WTC11 (cell line): ENCODE results near the gene ASTN1.

Source experiments
- CTCF ChIP-seq: fragments of 200-600 bp; IDR thresholded peaks from 2 replicates; pipeline ENCODE4 v1.8.0; 2022; ENCODE audit warnings: antibody characterized with exemption
- E2F4 ChIP-seq: sonication (generic); formaldehyde crosslinking; IDR thresholded peaks from 2 replicates; pipeline ENCODE4 v1.8.1; 2022; ENCODE audit warnings: low read depth, mild to moderate bottlenecking, moderate library complexity, missing genetic modification reagents, borderline replicate concordance
- ELF4 ChIP-seq: sonication (generic); formaldehyde crosslinking; IDR thresholded peaks from 2 replicates; pipeline ENCODE4 v1.8.1; 2022; ENCODE audit warnings: low read depth, mild to moderate bottlenecking, moderate library complexity, missing genetic modification reagents
- ESRRA ChIP-seq: sonication (generic); formaldehyde crosslinking; IDR thresholded peaks from 2 replicates; pipeline ENCODE4 v1.8.1; 2022; ENCODE audit warnings: mild to moderate bottlenecking, missing genetic modification reagents, borderline replicate concordance
- MLX ChIP-seq: sonication (generic); formaldehyde crosslinking; IDR thresholded peaks from 2 replicates; pipeline ENCODE4 v1.8.1; 2023; ENCODE audit warnings: mild to moderate bottlenecking, missing genetic modification reagents, moderate library complexity
- MXD4 ChIP-seq: fragments of 250-450 bp; sonication (Bioruptor Pico); IDR thresholded peaks from 2 replicates; pipeline ENCODE4 v1.8.0; 2021; ENCODE audit warnings: mild to moderate bottlenecking, moderate library complexity, borderline replicate concordance
- NFATC4 ChIP-seq: fragments of 250-450 bp; sonication (Bioruptor Pico); IDR thresholded peaks from 2 replicates; pipeline ENCODE4 v1.9.0; 2021; ENCODE audit warnings: mild to moderate bottlenecking
- NFE2L1 ChIP-seq: sonication (generic); formaldehyde crosslinking; IDR thresholded peaks from 2 replicates; pipeline ENCODE4 v1.8.1; 2023; ENCODE audit warnings: missing genetic modification reagents
- NR3C1 ChIP-seq: sonication (generic); formaldehyde crosslinking; conservative IDR thresholded peaks from 2 replicates; pipeline ENCODE4 v1.8.1; 2023; ENCODE audit warnings: low read depth, mild to moderate bottlenecking, missing genetic modification reagents
- SP1 ChIP-seq: sonication (generic); formaldehyde crosslinking; conservative IDR thresholded peaks from 2 replicates; pipeline ENCODE4 v1.8.1; 2022; ENCODE audit warnings: missing genetic modification reagents
- TEAD1 ChIP-seq: sonication (generic); formaldehyde crosslinking; IDR thresholded peaks from 2 replicates; pipeline ENCODE4 v1.8.0; 2022; ENCODE audit warnings: mild to moderate bottlenecking, missing genetic modification reagents
- TP53 ChIP-seq: sonication (generic); formaldehyde crosslinking; IDR thresholded peaks from 2 replicates; pipeline ENCODE4 v1.8.1; 2023; ENCODE audit warnings: mild to moderate bottlenecking, missing genetic modification reagents
- TF ChIP-seq, protein P1 (sequence below): sonication (generic); formaldehyde crosslinking; IDR thresholded peaks from 2 replicates; pipeline ENCODE4 v1.8.0; 2022; ENCODE audit warnings: mild to moderate bottlenecking, missing genetic modification reagents
- TF ChIP-seq, protein P2 (sequence below): sonication (generic); formaldehyde crosslinking; IDR thresholded peaks from 2 replicates; pipeline ENCODE4 v1.8.1; 2023; ENCODE audit warnings: mild to moderate bottlenecking, missing genetic modification reagents, borderline replicate concordance

GRCh38 chr1:177132141-177132540 is 32.4 kb downstream of the ASTN1 start:
- no peak for TF ChIP-seq TP53 (CRISPR knock-in tag)
- no peak for TF ChIP-seq CTCF
- TF ChIP-seq NR3C1 (CRISPR knock-in tag): no peak
- no peak for TF ChIP-seq SP1 (CRISPR knock-in tag)
- no peak for TF ChIP-seq ESRRA (CRISPR knock-in tag)
- no peak for TF ChIP-seq MXD4 (CRISPR knock-in tag)
- TF ChIP-seq, protein P1, sequence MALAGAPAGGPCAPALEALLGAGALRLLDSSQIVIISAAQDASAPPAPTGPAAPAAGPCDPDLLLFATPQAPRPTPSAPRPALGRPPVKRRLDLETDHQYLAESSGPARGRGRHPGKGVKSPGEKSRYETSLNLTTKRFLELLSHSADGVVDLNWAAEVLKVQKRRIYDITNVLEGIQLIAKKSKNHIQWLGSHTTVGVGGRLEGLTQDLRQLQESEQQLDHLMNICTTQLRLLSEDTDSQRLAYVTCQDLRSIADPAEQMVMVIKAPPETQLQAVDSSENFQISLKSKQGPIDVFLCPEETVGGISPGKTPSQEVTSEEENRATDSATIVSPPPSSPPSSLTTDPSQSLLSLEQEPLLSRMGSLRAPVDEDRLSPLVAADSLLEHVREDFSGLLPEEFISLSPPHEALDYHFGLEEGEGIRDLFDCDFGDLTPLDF (CRISPR knock-in tag): no peak
- TF ChIP-seq, protein P2, sequence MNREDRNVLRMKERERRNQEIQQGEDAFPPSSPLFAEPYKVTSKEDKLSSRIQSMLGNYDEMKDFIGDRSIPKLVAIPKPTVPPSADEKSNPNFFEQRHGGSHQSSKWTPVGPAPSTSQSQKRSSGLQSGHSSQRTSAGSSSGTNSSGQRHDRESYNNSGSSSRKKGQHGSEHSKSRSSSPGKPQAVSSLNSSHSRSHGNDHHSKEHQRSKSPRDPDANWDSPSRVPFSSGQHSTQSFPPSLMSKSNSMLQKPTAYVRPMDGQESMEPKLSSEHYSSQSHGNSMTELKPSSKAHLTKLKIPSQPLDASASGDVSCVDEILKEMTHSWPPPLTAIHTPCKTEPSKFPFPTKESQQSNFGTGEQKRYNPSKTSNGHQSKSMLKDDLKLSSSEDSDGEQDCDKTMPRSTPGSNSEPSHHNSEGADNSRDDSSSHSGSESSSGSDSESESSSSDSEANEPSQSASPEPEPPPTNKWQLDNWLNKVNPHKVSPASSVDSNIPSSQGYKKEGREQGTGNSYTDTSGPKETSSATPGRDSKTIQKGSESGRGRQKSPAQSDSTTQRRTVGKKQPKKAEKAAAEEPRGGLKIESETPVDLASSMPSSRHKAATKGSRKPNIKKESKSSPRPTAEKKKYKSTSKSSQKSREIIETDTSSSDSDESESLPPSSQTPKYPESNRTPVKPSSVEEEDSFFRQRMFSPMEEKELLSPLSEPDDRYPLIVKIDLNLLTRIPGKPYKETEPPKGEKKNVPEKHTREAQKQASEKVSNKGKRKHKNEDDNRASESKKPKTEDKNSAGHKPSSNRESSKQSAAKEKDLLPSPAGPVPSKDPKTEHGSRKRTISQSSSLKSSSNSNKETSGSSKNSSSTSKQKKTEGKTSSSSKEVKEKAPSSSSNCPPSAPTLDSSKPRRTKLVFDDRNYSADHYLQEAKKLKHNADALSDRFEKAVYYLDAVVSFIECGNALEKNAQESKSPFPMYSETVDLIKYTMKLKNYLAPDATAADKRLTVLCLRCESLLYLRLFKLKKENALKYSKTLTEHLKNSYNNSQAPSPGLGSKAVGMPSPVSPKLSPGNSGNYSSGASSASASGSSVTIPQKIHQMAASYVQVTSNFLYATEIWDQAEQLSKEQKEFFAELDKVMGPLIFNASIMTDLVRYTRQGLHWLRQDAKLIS: no peak
- TF ChIP-seq MLX (CRISPR knock-in tag): no peak
- TF ChIP-seq E2F4 (CRISPR knock-in tag): no peak
- no peak for TF ChIP-seq NFATC4 (CRISPR knock-in tag)
- no peak for TF ChIP-seq NFE2L1 (CRISPR knock-in tag)
- TF ChIP-seq TEAD1 (CRISPR knock-in tag): no peak
- TF ChIP-seq ELF4 (CRISPR knock-in tag): no peak
